Subcutaneous adipose tissue (tissue), 4 donors: ENCODE results near the gene UGT1A10. TPM values are rescaled to one million over a fixed set of nuclear protein-coding genes. Genes with fewer than 3 reads are reported as not detected.

Experiments
- CTCF ChIP-seq: fragments of 450-650 bp; IDR thresholded peaks from one replicate; pipeline ENCODE4 v1.5.1; 2016; ENCODE audit warnings: low read depth, mild to moderate bottlenecking, control low read depth, antibody characterized with exemption, moderate library complexity
- total RNA-seq, 4 donors: library from RNA; depleted of rRNA; stranded (reverse); fragments of >200 nt; gene quantifications; one replicate each; pipeline ENCODE4 v1.1.0, GENCODE V29; 2016

Gene UGT1A10
- total RNA-seq, 4 donors from 2014 or later: not detected

- TF ChIP-seq CTCF: no peak
Observed at GRCh38 chr2:233807966-233808935, 172.0 kb downstream of the UGT1A10 start.

DNA sequence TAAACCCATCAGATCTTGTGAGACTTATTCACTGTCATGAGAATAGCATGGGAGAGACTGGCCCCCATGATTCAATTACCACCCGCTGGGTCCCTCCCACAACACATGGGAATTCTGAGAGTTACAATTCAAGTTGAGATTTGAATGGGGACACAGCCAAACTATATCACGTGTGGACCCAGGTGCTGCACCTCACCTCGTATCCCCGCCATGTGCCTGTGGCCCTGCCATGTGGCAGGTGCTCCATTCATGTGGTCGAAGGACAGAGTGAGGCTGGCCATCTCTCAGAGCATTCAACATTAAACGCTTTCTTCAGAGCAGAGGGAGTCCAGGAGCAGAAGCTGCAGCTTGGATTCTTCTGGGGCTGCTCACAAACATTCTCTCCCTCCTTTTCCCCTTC is 174.1 kb downstream of the UGT1A10 start:
- TF ChIP-seq CTCF: no peak

DNA sequence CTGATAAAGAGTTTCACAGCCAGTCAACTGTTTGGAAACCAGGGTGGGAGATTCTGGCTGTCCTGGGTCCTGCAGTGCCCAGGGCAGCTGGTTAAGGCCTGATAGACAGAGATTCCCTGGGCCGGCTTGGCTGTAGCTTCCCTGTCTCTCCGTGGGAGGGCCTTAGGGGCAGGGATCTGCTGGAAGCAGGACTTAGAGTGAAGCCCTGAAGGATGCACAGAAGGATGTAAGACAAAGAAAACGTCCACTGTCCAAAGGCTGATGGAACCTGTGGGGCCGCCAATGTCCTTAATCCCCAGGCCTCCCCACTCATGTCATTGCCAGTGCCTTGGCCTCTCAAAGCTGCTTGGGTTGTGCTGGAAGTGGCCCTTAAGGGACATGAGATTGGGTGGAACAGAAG is 174.8 kb downstream of the UGT1A10 start:
- no peak for TF ChIP-seq CTCF

- no peak for TF ChIP-seq CTCF
Observed at GRCh38 chr2:233811732-233812131, 175.5 kb downstream of the UGT1A10 start.

DNA sequence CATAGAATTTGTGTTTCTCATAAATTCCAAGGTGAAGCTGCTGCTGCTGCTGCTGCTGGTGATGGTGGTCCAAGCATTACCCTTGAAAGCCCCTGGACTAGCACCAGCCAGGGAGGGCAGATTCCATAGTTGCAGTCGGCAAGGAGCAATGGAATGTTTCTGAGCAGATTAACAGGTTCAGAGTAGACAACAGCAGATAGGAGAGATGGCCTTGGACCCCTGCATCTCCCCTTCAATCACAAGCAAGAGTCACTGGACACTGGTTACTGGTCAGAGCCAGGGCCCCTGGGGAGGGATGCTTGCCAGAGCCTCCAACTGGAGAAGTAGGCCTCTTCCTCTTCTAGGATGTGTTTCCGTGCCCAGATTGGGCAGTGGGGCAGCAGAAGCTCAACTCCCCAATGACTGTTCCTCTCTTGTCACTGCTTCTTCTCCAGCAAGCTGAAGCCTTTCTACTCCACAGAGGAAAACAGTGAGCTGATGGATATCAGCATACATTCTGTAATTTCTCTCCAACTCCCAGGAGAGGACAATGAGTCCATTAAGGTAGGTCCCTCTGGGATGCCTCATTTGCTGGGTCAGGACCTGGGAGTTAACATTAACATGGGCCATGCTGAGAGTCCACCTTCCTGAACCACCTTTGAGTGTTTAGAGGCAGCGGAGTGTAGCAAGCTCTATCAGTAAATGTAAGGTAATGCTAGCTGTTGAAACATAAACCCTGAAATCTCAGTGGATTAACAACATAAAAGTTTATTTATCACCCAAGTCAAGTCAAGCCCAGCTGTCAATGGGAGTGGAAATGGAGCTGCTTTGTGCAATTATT is 177.2 kb downstream of the UGT1A10 start:
- no peak for TF ChIP-seq CTCF

GRCh38 chr2:233814056-233814835 is 178.0 kb downstream of the UGT1A10 start:
- TF ChIP-seq CTCF: no peak
